ENCODE measurements around the gene PIP5K1B. TPM values are rescaled to one million over a fixed set of nuclear protein-coding genes. Genes with fewer than 3 reads are reported as not detected.

Gene PIP5K1B
- total RNA-seq, 1 experiment from 2014 or later, result not detected

GRCh38 chr9:68887232-68887631 is 182.2 kb downstream of the PIP5K1B start:
- TF ChIP-seq, protein P1, sequence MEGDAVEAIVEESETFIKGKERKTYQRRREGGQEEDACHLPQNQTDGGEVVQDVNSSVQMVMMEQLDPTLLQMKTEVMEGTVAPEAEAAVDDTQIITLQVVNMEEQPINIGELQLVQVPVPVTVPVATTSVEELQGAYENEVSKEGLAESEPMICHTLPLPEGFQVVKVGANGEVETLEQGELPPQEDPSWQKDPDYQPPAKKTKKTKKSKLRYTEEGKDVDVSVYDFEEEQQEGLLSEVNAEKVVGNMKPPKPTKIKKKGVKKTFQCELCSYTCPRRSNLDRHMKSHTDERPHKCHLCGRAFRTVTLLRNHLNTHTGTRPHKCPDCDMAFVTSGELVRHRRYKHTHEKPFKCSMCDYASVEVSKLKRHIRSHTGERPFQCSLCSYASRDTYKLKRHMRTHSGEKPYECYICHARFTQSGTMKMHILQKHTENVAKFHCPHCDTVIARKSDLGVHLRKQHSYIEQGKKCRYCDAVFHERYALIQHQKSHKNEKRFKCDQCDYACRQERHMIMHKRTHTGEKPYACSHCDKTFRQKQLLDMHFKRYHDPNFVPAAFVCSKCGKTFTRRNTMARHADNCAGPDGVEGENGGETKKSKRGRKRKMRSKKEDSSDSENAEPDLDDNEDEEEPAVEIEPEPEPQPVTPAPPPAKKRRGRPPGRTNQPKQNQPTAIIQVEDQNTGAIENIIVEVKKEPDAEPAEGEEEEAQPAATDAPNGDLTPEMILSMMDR (conservative IDR thresholded peaks at IDR 0.05; ENCODE audit: low read depth, low read length), result no peak
- TF ChIP-seq EZH2 (IDR thresholded peaks at IDR 0.05; ENCODE audit: borderline replicate concordance, low read depth, low read length, poor library complexity, severe bottlenecking), result no peak
- H3K27me3 ChIP-seq (replicated peaks; ENCODE audit: insufficient read depth, low read depth, low read length, poor library complexity), result peaks cover 11% of the 10 kb centered on the region
- no TSS peak for BruUV-seq (replicated peaks)
- intact Hi-C loops (cut with micrococcal nuclease; ENCODE audit: unreplicated experiment), result no loop called here
- ChIA-PET CTCF (no interaction called here), POLR2A (ENCODE audit: low non-redundant PET) (no interaction called here)
- no peak overlapping the region for H3K4me3 ChIP-seq (ENCODE audit: low read depth, low read length, poor library complexity, severe bottlenecking)
- H3K4me1 ChIP-seq (ENCODE audit: insufficient read depth, low read length, poor library complexity, severe bottlenecking), result no peaks in the 10 kb centered on the region
- DNase-seq (ENCODE audit: low spot score), result no peak
- no peaks in the 10 kb centered on the region for H3K9me3 ChIP-seq (ENCODE audit: low read depth, low read length, poor library complexity, severe bottlenecking)
- H3K36me3 ChIP-seq (ENCODE audit: insufficient read depth, low read length, poor library complexity, severe bottlenecking), result no peaks in the 10 kb centered on the region
- H3K27ac ChIP-seq (ENCODE audit: low read depth, low read length, poor library complexity, severe bottlenecking), result no peak overlapping the region

- Histone ChIP-seq H3K9me3 (ENCODE audit: low read depth, low read length, poor library complexity, severe bottlenecking) (no peaks in the 10 kb centered on the region), H3K4me1 (ENCODE audit: insufficient read depth, low read length, poor library complexity, severe bottlenecking) (no peaks in the 10 kb centered on the region), H3K4me3 (ENCODE audit: low read depth, low read length, poor library complexity, severe bottlenecking) (no peak overlapping the region), H3K36me3 (ENCODE audit: insufficient read depth, low read length, poor library complexity, severe bottlenecking) (no peaks in the 10 kb centered on the region), H3K27ac (ENCODE audit: low read depth, low read length, poor library complexity, severe bottlenecking) (no peak overlapping the region), H3K27me3 (replicated peaks; ENCODE audit: insufficient read depth, low read depth, low read length, poor library complexity) (peaks cover 32% of the 10 kb centered on the region)
- intact Hi-C loops (cut with micrococcal nuclease; ENCODE audit: unreplicated experiment), result loop anchor here (10.0 kb wide), 1 partner anchor 300 kb away; no protein-coding TSS in a partner anchor
- TF ChIP-seq EZH2 (IDR thresholded peaks at IDR 0.05; ENCODE audit: borderline replicate concordance, low read depth, low read length, poor library complexity, severe bottlenecking), result no peak
- TF ChIP-seq, protein P1 (conservative IDR thresholded peaks at IDR 0.05; ENCODE audit: low read depth, low read length), result no peak
- no peak for DNase-seq (ENCODE audit: low spot score)
- ChIA-PET CTCF (no interaction called here), POLR2A (ENCODE audit: low non-redundant PET) (no interaction called here)
- no TSS peak for BruUV-seq (replicated peaks)
These were observed 189.5 kb downstream of the PIP5K1B start for GRCh38 chr9:68894502-68894901.

GRCh38 chr9:68895741-68896478 is 190.9 kb downstream of the PIP5K1B start:
- BruUV-seq (replicated peaks), result no TSS peak
- CTCF ChIA-PET, result no interaction called here
- TF ChIP-seq, protein P1 (conservative IDR thresholded peaks at IDR 0.05; ENCODE audit: low read depth, low read length), result no peak
- TF ChIP-seq EZH2 (IDR thresholded peaks at IDR 0.05; ENCODE audit: borderline replicate concordance, low read depth, low read length, poor library complexity, severe bottlenecking), result no peak
- POLR2A ChIA-PET (ENCODE audit: low non-redundant PET), result no interaction called here
- Histone ChIP-seq H3K9me3 (ENCODE audit: low read depth, low read length, poor library complexity, severe bottlenecking) (no peaks in the 10 kb centered on the region), H3K4me1 (ENCODE audit: insufficient read depth, low read length, poor library complexity, severe bottlenecking) (no peaks in the 10 kb centered on the region), H3K4me3 (ENCODE audit: low read depth, low read length, poor library complexity, severe bottlenecking) (no peak overlapping the region), H3K27ac (ENCODE audit: low read depth, low read length, poor library complexity, severe bottlenecking) (no peak overlapping the region), H3K27me3 (replicated peaks; ENCODE audit: insufficient read depth, low read depth, low read length, poor library complexity) (peaks cover 37% of the 10 kb centered on the region), H3K36me3 (ENCODE audit: insufficient read depth, low read length, poor library complexity, severe bottlenecking) (no peaks in the 10 kb centered on the region)
- no peak for DNase-seq (ENCODE audit: low spot score)
- intact Hi-C loops (cut with micrococcal nuclease; ENCODE audit: unreplicated experiment), result loop anchor here (10.0 kb wide), 1 partner anchor 299 kb away; no protein-coding TSS in a partner anchor
